HG02840 (cell line): ENCODE data around the gene SLC9A4.

Experiments used
- ATAC-seq: cut with Tn5 transposase; IDR thresholded peaks from one replicate; pipeline ENCODE4 v1.9.1; 2021; ENCODE audit warnings: mild to moderate bottlenecking, moderate library complexity, moderate number of reproducible peaks; ENCODE audit not compliant: unreplicated experiment, low FRiP score

SLC9A4 gene

GRCh38 chr2:102453501-102453900, 19.5 kb upstream of the SLC9A4 start:
- ATAC-seq = no peak

DNA sequence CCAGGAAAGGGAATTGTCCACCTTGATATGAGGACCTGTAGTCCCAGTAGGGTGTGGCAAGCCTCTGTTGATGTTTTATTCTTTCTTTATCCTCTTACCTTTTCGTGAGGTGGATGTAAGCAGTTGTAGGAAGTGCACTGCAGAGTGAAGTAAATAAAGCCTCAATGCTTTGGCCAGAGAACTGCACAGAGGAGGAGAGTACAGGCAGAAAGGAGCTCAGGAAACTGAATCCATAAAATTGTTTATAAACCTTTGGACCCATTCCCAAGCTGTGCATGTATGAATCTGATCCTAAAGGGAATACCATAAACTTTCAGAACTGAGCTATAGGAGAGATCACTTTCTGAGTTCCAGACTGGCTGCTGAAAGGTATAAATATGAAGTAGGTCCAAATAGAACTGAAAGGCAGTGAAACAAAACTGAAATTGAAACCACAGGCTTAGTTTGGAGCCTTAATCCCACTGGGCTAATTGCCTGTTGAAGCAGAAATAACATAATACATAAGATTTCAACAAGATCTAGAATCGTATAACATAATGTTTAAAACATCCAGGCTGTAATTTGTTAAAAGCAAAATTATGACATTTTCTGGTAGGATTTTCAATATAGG, 17.9 kb upstream of the SLC9A4 start:
- ATAC-seq = no peak

GRCh38 chr2:102460467-102460866, 12.6 kb upstream of the SLC9A4 start:
- ATAC-seq = no peak

- no peak for ATAC-seq
Measured at GRCh38 chr2:102461188-102461587, 11.8 kb upstream of the SLC9A4 start.

GRCh38 chr2:102463160-102463559, 9.9 kb upstream of the SLC9A4 start:
- no peak for ATAC-seq

DNA sequence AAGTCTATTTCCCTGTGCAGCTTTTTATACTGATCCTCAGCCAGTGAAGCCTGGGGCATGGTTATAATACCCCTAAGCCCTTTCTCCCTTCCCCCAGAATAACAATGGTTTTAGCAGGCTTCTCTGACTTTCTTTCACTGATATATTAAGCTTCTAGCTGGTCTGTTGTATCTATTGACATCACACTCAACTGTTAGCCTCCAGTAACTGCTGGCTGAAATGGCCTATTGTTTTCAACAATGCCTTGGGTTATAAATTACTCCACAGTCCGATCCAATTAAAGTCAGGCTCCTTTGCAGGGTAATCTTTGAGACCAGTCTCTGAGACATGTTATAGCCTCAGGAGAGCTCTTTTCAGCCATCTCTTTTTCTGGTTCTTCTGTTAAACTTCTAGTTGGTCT, 2.9 kb upstream of the SLC9A4 start:
- ATAC-seq = no peak

- no peak for ATAC-seq
Measured at GRCh38 chr2:102473631-102474030, 605 bp downstream of the SLC9A4 start.

- ATAC-seq = no peak
Measured at GRCh38 chr2:102474785-102475184, 1.8 kb downstream of the SLC9A4 start.

DNA sequence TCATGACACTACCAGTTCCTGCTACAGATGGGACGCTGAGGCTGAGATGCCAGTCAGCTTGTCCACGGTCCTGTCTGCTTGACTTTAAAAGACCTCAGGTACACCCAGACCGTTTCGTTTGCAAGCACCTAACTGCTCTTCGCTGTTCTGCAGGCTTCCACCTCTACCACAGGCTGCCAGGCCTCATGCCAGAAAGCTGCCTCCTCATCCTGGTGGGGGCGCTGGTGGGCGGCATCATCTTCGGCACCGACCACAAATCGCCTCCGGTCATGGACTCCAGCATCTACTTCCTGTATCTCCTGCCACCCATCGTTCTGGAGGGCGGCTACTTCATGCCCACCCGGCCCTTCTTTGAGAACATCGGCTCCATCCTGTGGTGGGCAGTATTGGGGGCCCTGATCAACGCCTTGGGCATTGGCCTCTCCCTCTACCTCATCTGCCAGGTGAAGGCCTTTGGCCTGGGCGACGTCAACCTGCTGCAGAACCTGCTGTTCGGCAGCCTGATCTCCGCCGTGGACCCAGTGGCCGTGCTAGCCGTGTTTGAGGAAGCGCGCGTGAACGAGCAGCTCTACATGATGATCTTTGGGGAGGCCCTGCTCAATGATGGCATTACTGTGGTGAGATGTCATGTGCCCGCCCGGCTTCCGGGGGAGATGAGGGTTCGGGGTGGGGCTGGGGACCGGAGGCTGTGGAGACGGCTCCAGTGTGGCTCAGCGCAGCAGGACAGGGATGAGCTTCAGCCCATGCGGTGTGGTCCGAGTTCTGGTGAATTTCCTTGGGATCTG, 5.9 kb downstream of the SLC9A4 start:
- ATAC-seq = no peak

DNA sequence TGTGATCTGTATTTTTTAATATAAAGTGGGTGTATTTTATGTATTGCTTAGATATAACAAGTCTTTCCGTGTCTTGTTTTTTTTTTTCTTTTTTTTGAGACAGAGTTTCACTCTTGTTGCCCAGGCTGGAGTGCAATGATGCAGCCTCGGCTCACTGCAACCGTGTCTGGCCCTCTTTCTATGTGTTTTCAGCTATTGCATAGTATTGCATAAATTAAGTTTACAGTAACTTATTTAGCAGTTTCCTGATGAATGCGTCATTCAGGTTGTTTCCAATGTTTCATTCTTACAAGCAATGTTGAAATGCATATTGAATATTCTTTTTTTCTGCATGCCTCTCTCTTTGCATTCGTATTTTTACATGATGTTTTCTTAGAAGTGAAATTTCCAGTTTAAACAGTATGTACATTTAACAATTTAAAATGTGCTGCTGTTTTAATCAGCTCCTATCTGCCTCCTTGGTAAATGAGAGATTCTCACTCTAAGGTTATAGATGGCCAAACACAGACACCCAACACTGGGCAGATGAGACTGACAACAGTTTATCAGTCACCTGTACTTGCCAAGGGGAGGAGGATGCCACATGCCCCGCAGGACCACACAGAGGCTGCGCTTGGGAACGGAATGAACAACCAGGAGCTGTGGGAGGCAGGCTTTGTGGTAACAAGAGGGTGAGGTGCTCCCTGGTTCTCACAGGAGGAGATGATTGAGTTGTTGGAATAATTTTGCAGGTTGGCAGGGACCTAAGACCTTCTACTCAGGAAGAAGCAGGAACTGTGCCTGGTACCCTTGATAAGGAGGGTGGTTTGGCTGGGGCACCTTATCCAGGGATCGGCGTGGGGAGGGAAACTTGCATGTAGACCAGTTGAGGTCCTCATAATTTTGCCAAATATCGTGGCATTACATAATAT, 7.5 kb downstream of the SLC9A4 start:
- ATAC-seq = no peak

- ATAC-seq = no peak
Measured at GRCh38 chr2:102481931-102482330, 8.9 kb downstream of the SLC9A4 start.

GRCh38 chr2:102483086-102483485, 10.1 kb downstream of the SLC9A4 start:
- no peak for ATAC-seq

DNA sequence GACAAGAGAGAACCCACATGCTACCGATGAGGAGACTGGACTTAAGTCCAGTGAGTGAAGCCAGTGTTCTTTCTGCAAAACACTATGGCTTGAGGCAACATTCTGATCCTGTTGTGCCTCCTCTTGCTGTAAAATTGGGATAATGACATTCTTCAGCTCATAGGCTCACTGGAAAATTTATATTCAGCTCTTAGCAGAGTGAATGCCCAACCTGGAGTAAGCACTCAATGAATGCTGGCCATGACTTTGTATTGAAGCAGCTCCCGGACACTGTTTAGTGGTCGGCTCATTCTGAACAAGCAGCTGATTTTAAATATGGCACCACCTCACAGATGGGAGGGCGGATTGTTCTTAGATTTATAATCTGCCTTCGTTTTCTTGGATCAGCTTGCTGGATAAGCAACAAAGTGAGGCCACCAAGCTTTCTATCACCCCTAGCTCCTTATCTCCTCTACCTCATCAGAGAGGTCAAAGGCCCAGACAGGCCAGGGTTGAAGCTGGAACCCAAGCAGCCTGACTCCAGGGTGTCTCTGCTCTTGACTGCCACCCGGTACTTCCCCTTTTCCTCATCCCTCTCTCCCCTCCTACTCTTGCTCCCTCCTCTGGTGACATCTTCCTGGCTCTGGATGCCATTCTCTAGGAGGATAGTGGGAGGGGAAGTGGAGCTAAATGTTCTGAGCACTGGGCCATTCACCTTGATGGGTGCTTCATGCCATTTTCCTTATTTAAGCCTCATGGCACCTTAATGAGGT, 11.5 kb downstream of the SLC9A4 start:
- ATAC-seq = no peak

GRCh38 chr2:102485147-102485785, 12.2 kb downstream of the SLC9A4 start:
- no peak for ATAC-seq

DNA sequence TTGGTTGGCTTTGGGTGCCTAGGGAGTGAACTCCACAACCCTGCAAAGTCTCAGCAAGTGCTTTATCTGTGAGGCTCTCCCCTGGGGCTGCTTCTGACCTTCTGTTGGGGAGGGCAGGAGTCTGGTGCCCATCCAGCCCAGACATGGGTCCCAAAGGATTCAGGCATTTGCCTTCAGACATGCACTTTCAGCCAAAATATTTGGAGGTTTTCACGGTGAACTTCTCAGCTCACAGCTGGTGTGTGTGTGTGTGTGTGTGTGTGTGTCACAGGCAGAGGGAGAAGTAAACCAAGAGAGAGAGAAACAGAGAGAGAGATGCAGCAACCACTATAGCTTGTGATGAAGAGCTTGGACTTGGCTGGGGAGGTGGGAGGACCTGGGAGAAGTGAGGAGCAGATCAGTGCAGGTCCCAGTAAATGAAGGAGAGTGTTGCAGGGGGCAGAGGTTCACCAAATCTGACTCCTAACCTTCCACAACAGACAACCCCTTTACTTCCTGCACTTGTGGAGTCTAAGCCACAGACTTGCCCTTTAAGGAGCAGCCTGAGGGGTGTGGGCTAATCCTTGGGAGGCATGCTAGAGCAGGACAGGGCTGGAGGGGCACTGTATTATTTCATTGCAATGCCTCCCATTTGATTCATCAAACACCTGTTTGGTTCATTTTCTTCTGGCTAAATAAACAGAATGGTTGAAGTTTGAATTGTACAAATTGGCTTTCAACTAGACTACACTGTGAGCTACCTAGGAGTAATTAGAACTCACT, 14.1 kb downstream of the SLC9A4 start:
- ATAC-seq = no peak

- ATAC-seq = no peak
Measured at GRCh38 chr2:102487761-102488462, 14.9 kb downstream of the SLC9A4 start.

DNA sequence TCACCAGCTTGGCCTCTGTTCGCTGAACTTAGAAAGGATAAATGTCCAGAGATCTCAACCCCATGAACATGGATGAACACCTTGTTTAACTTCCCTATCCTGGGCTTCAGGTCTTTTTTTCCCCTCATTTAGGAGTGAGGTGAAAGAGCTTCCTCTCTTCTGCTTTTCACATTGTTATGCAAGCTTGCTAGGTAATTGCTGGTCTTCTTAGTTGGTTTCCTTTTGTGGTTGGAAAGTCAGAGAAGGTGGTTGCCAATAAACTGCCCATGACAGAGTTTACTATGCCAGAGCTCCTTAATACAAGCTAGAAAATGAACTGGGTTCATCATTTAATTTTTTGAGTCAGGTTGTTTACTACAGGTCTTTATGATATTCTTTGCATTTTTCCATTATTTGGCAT, 16.6 kb downstream of the SLC9A4 start:
- ATAC-seq = no peak

GRCh38 chr2:102492006-102492405, 19.0 kb downstream of the SLC9A4 start:
- no peak for ATAC-seq

DNA sequence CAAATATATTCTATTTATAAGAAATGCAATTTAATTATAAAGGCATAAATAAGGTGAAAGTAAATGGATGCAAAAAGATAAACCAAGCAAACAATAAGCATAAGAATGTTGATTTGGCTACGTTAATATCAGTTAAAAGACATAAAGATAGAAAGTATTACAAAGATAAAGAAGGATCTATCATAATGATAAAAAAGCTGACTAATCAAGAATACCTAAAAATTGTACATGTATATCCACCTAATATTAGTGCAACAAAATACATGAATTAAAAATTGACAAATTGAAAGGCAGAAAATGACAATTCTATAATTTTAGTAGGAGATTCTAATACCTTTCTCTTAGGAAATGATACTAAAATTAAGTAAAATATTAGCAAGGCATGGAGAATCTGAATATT, 21.5 kb downstream of the SLC9A4 start:
- no peak for ATAC-seq
